NCI-H2107 (cell line): Measurements from ENCODE around the gene ATF5.

ENCODE experiments used
- DNase-seq: peaks from one replicate; lab custom pipeline; 2025; lab: John Stamatoyannopoulos, UW

The ATF5 gene, protein sequence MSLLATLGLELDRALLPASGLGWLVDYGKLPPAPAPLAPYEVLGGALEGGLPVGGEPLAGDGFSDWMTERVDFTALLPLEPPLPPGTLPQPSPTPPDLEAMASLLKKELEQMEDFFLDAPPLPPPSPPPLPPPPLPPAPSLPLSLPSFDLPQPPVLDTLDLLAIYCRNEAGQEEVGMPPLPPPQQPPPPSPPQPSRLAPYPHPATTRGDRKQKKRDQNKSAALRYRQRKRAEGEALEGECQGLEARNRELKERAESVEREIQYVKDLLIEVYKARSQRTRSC

DNA sequence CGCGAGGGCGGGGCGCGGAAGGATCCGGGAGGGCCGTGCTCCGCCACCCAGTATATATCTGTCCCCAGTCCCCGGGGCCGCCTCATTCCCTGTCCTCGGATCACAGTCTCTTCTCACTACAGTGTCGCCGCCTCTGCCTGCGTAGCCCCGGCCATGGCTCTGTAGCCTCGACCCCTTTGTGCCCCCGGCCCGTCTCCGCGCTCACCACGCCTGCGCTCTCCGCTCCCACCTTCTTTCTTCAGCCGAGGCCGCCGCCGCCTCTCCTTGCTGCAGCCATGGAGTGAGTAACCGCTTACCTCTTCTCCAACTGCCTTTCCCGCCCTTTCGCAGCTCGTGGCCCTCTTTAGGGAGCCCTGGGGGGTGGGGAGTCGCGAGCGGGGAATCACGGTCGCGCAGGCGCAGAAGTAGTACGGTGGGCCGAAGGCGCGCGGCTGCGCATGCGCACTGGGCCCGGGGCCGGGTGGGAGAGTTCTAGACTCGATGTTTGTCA, at the start of gene ATF5, which contains the start of gene NUP62:
Gene ATF5 (plus strand): TSS at position 85 of the 490 bp plus-strand sequence. CDS start 1,646 bp downstream, outside the sequence.
Gene NUP62 (minus strand): TSS at position 384 of the 490 bp plus-strand sequence. CDS start 19,697 bp downstream, outside the sequence.
- peak; percentile 63 for DNase-seq

DNA sequence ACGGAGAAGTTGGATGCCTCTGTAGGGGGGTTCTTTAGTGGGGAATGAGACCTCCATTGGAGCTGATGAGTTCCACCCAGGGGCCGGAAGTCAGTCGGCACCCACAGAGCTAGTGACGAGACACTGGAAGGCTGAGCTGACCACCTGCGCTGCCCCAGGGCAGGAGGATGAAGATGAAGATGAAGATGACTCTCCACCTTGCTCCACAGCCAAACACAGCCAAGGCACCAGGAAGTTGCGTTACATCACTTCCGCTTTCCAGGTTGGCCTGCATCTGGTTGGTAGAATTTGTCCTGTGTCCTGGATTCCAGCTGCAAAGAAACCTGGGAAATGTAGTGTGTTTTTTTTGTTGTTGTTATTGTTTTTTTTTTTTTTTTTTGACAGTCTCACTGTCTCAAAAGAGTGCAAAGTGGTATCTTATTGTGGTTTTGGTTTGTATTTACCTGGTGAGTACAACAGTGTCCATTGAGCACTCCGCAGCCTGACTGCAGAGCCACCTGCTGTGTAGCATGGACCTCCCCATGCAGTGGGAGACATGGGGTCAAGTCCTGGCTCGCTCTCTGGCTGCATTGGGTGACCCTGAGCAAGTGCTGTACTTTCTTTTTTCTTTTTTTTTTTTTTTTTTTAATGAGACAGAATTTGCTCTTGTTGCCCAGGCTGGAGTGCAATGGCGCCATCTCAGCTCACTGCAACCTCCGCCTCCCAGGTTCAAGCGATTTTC, 49.6 kb upstream of the ATF5 start:
- DNase-seq: no peak

DNA sequence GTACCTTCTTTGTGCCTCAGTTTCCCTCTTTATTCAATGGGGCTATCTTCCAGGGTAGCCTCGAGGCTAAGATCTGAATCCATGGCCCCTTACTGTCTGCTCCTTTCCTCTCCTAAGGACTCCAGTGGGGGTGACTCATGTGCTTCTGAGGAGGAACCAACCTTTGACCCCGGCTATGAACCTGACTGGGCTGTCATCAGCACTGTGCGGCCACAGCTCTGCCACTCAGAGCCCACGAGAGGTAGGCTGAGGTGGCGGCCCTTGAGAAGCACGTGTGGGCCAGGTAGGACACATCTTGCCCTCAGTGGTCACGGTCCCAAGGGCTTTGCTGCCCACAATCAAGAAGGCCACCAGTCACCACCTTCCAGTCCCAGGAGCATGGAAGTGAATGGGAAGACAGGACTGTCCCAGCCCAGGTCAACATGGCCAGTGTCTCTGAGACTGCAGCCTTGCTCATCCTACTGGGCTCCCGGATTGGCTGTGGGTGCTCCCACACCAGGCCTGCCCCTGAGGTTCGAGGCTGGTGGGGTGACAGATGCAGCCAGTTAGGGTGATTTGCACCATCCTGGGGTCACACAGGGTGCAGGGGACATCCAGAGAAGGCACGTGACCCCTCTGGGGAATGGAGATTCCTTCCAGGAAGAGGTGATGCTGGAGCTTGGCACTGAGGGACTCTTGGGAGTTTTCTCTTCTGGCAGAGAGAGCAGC, 48.7 kb upstream of the ATF5 start:
- no peak for DNase-seq

DNA sequence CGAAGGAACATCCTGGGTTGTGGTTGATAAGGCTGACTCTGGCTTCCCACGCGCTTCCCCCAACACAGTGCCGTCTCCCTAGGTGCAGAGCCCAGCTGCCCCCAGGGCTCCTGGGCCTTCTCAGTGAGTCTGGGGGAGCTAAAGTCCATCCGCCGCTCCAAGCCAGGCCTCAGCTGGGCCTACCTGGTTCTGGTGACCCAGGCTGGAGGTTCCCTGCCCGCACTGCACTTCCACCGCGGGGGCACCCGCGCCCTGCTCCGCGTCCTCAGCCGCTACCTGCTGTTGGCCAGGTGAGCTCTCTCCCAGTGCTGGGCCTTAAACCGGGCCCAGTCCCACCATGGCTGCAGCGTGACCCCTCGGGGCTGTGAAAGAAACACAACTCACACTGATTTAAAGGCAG, 47.8 kb upstream of the ATF5 start:
- no peak for DNase-seq

DNA sequence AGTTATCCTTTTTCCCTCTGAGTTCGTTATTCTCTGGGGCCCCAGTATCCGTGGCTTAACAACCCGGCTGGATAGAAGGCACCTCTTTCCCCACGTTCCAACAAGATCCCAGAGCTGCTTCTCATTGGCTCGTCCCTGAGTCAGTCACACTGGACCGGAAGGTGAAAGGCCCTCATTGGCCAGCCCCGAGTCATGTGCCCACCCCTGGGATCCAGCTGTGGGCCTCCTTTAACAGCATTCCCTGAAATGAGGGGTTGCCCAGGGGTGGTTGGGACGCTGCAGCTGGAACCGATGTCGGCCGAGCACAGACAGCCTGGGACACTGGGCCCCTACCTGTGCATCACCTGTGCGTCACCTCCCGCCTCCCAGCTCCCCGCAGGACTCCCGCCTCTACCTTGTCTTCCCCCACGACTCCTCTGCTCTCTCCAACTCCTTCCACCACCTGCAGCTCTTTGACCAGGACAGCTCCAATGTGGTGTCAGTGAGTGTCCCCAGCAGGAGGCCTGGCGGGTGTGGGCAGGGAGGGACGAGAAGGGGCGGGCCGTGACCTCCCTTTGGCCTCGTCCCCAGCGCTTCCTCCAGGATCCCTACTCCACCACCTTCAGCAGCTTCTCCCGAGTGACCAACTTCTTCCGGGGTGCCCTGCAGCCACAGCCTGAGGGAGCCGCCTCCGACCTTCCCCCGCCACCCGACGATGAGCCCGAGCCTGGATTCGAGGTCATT, 47.2 kb upstream of the ATF5 start:
- no peak for DNase-seq

DNA sequence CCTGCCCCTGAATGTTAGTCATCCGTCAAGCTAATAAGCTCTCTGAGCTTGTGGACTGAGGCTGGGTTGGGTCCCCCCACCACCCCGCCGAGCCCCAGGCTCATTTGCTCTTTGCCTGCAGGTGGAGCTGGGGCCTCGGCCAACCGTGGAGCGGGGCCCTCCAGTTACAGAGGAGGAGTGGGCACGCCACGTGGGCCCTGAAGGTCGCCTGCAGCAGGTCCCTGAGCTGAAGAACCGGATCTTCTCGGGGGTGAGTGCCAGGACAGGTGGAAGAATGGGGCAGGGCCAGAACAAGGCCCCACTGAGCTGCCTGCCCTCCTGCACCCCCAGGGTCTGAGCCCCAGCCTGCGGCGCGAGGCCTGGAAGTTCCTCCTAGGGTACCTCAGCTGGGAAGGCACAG, 46.4 kb upstream of the ATF5 start:
- DNase-seq: no peak

DNA sequence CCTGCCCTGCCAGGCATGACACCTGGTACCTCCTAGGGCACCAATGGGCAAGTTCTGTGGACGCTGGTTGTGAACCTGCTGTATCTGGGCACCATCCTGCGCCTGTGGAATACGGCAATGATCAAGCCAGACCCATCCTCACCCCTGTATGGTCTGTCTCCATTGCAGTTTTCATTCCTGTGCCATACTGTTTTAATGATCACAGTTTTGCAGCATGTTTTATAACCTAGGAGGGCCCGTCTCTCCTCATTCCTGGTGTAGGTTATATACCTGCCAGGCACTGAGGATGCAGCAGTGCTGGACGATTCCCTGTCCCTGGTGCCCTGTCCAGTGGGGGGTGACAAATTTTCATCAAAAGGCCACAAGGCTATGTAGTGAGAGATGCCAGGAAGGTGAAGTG, 45.9 kb upstream of the ATF5 start:
- no peak for DNase-seq

DNA sequence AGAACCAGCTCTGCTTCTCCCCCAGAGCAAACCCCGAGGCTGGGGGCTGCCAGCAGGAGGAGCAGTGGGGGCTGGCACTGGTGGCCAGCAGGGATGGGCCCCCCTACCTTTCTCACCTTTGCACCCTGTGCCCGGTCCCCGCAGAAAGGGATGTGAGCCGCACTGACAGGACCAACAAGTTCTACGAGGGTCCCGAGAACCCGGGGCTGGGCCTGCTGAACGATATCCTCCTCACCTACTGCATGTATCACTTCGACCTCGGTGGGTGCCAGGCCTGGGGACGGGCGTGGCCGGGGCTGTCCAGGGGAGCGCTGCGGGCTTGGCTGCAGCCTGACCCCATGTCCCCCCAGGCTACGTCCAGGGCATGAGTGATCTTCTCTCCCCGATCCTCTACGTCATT, 44.9 kb upstream of the ATF5 start:
- DNase-seq: no peak

DNA sequence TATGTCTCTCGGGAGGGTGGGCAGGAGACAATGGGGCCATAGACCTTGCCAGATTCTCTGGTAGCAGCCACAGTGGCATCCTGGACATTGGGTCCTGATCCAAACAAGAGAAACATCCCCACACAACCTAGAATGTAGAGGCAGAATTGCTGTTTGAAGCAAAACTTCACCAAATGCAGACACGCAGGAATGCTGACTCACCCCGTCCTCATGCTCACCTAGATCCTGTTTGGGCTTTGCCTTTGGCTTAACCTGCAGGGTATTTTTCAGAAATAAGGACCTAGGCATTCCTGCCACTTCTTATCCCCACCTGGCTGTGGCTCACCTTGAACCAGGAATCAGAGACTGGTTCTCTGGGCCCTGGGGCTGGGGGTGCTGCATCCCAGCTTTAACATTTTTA, 44.2 kb upstream of the ATF5 start:
- no peak for DNase-seq

DNA sequence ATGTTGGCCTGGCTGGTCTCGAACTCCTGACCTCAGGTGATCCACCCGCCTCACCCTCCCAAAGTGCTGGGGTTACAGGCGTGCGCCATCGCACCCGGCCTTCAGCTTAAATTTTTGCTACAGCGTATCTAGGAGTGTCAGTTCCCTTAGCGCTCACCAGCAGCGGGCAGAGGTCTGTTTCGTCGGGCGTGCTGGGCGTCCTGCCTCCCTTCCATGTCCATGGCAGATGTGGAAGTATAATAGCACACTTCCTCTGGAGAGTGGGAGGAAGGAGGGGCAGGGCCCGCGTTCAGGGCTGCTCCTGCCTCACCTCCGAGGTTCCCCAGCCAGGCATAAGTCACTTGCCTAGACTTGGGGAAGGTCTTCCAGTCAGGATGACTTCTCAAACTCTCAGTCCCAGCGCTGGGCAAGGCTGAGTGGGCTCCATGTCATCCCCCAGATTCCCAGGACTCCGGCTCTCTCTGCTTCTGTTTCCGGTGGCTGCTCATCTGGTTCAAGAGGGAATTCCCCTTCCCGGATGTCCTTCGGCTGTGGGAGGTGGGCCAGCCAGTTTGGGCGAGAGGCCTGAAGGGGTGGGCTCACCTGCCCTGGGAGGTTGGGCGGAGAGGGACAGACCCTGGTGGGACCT, 41.9 kb upstream of the ATF5 start:
- no peak for DNase-seq

DNA sequence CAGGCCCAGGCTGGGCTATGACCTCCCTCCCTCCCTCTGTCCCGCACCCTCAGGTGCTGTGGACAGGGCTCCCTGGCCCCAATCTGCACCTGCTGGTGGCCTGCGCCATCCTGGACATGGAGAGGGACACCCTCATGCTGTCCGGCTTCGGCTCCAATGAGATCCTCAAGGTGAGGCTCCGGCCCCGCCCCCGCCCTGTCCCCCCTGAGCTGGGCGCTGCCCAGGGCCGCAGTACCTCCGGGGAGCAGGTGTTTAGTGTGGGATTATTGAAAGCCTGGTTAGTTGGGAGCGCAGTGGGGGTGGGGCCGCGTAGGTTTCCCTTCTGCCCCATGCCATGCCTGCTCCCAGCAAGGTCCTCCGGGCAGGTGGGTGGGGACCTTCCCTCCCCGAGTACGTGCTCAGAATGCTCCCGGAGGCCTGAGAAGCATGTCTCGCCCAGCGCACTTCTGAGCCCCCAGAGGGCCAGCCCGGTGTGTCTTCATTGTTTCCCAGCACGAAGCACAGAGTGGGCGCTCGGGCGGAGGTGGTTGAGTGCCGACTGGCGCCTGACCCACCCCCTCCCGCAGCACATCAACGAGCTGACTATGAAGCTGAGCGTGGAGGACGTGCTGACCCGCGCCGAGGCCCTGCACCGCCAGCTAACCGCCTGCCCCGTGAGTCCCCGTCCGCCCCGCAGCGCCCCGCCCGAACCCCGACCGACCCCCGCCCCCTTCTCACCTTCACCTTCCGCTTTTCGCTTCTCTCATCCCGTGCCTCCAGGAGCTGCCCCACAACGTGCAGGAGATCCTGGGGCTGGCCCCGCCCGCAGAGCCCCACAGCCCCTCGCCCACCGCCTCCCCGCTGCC, 41.1 kb upstream of the ATF5 start:
- DNase-seq: peak; percentile 65

DNA sequence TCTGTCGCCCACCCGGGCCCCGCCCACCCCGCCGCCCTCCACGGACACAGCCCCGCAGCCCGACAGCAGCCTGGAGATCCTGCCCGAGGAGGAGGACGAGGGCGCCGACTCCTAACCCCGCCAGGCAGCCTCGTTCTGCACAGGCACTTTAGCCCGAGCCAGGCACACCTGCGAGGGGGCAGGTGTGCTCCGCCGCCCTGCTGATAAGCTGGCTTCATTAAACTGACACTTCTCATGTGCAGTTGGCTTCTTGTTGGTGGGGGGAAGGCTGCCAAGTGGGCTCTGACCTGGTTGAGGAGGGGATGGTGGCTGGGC, 40.5 kb upstream of the ATF5 start:
- peak; percentile 57 for DNase-seq

DNA sequence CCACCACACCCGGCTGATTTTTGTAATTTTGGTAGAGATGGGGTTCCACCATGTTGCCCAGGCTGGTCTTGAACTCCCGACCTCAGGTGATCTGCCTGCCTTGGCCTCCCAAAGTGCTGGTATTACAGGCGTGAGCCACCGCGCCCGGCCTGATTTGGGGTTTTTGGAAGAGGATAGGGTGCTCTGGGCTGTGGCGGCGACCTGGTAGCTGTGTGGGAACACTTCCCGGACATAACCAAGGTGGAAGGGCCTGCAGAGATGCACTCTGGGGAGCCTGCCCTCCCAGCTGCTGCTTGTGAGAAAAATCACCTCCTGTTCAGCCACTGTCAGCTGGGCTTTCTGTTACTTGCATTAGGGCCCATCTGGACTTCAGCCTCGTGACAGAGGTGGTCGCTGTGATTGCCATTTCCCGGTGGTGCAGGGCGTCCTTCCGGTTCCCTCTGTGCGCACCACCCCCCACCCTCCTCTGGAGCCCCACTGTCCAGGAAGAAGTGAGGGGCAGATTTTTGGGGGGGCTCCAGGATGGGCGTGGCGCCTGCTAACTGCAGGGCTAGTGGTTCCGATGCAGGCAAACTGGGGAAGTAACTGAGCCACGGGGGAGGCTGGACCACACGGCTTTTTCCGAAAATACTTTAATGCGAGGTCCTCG, 39.8 kb upstream of the ATF5 start:
- no peak for DNase-seq

DNA sequence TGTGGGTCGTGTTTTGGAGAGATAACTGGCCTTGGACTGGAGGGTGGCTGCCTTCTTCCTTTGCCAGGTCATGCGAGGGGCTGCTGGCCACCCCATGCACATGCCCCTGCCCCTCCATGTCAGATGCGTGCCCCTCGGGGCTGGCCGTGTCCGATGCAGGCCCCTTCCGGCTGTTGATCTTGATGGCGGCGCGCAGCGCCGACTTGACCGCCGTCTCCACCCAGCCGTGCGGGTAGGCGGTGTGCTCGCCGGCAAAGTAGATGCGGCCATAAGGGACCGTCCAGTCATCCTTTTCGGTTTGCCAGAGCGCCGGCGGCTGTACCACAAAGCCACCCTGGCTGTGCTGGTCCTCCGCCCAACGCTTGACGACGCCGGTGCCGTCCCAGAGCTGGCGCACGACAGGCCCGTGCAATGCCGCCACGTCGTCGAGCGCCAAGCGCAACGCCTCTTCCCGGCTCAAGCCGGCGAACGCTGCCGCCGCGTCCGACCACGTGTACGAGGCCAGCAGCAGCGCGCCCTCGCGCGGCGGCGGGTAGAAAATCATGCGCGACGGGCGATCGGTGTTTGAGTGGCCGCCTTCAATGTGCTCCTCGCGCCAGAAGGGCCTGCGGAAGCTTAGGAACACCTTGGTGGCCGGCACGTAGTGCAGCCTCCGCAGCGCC, 39.2 kb upstream of the ATF5 start:
- no peak for DNase-seq

DNA sequence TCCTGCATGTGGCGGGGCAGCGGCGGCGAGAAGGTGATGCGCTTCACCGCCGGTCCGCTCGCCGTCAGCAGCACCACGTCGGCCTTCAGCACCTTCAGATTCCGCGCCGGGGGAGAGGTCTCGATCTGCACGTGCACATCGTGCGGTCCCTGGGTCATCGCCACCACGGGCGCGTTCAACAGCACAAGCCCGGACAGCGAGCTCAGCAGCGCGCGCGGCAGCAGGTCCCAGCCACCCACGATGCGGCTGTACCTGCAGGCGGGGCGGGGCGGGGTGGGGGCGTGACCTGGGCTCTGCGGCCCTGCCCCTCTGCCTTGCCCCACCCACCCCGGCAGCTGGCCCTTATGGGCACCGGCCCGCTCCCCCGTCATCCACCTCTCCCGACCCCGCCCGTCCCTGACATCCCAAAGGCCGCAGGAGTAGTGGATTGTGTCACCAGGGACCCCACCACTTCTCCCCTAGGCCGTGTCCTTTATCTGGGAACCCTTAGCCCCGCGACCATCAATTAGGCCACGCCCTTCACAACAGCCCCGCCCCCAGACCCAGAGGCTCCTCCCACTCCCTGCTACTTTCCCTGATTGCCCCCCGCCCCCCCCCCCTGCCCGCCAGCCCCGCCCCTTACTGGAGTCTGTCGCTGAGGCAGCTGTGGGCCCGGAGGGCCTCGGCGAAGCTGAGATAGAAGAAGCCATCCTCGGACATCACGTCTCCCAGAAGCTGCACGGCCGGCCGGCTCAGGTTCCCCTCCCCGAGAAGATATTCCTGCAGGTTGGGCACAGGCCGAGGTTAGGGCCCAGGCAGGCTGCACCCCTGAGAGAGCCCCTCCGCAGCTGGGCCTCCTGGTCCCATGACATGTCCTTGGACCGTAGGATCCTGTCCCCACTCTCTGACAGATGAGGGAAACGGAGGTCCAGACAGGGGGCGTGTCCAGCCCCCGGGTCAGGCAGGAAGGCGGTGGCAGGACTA, 38.4 kb upstream of the ATF5 start:
- DNase-seq: no peak

DNA sequence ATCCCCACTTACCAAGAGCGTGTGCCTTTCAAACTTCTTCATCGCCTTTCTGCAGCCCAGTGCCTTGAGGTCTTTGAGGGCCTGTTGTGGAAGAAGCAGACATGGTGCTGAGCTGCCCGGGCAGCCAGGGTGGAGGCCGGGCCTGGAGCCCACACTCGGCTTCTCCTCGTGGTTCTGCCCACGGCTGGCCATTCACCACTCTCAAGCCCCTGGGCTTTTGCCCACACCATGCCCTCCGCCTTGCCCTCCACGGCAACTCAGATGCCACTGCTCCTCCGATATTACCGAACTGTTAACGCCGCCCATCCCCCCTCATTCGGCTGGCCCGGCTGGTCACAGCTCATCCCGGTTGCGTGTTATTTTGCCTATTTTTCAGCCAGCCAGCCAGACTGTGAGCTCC, 37.6 kb upstream of the ATF5 start:
- no peak for DNase-seq

DNA sequence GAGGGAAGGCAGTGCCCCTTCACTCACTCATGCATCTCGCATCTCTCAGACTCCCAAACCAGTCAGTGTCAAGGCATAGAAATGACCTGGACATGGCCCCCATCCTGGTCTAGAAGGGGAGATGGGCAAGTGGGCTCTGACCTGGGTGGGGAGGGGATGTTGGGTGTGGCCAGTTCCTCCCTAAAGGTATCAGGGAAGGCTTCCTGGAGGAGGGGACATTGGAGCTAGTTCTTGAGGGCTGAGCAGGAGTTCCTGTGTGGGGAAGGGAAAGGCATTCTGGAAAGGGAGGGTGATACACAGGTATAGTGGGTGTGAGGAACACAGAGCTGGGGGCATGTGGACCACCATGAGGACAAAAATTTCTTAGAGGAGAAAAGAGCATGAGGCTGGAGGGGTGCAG, 36.3 kb upstream of the ATF5 start:
- DNase-seq: no peak

DNA sequence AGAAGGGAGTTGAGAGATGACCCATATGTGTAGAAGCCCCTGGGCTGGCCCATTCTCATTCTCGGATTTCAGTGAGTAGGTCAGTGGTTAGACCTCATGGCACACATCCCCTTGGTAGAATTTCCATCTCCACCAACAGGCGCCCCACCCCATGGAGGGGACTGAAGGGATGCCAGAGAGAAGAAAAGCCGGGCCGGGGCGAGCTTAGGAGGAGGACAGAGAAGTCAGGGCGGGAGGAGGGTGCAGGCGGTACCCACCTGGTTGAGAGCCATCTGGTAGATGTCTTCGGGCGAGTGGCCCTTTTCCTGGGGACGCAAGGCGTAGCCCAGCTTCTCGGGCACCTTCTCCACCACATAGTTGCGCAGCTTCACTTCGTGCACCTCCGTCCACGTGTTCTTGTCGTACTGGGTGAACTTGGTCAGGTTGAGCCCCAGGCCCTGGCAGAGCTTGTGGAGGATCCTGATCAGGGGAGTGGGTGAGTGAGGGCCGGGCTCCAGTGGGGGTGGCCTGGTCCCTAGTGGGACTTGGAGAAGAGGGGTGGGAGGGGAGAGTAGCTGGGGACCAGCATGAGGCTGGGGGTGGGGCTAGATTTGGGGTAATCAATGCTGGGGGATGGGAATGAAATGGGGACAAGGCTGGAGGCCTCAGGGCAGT, 34.9 kb upstream of the ATF5 start:
- DNase-seq: no peak
